Testis (tissue), 2 donors: Measurements from ENCODE around the gene ADD3.

Experiments
- CTCF ChIP-seq, 3 experiments: fragments of 450-650 bp in 2 of 3; fragments of 200-600 bp in 1 of 3; sonication (generic) in 1 of 3; IDR thresholded peaks; one replicate each; pipeline ENCODE4 v1.5.1; 2016 to 2019; ENCODE audit warnings: antibody characterized with exemption in 3 of 3, mild to moderate bottlenecking in 2 of 3, moderate library complexity in 1 of 3
- POLR2A ChIP-seq: fragments of 450-650 bp; IDR thresholded peaks from one replicate; pipeline ENCODE4 v1.6.1; 2017; ENCODE audit warnings: antibody characterized with exemption, mild to moderate bottlenecking, moderate library complexity

GRCh38 chr10:110023785-110024465 lies 16.1 kb downstream of the ADD3 start:
- TF ChIP-seq CTCF (IDR thresholded peaks at IDR 0.05) (no peak), POLR2A (no peak)
